Brain microvascular endothelial cell (primary cell): ENCODE measurements around the gene SCD.

Experiments
- DNase-seq: peaks from one replicate; pipeline ENCODE4 v3.0.0-alpha.2; 2020
- H3K27ac ChIP-seq: fragments of 250-450 bp; sonication (Bioruptor Pico); 2 replicates; pipeline ENCODE4 v1.5.1; 2020; ENCODE audit warnings: mild to moderate bottlenecking, moderate library complexity
- H3K27me3 ChIP-seq: fragments of 250-450 bp; sonication (Bioruptor Pico); replicated peaks from 2 replicates; pipeline ENCODE4 v1.5.1; 2020; ENCODE audit warnings: mild to moderate bottlenecking
- H3K36me3 ChIP-seq: fragments of 250-450 bp; sonication (Bioruptor Pico); replicated peaks from 2 replicates; pipeline ENCODE4 v1.5.1; 2020; ENCODE audit warnings: mild to moderate bottlenecking
- H3K4me3 ChIP-seq: 2 replicates; pipeline ENCODE4 v1.5.1; 2011; ENCODE audit warnings: low read depth, mild to moderate bottlenecking, control low read depth, low read length, moderate library complexity
- CTCF ChIP-seq: IDR thresholded peaks from 2 replicates; pipeline ENCODE4 v1.5.1; 2011; ENCODE audit warnings: low read depth, mild to moderate bottlenecking, moderate library complexity, low read length, control low read depth, inconsistent platforms; ENCODE audit errors: missing control alignments
- in situ Hi-C: cut with HindIII; loops from 2 replicates; pipeline ENCODE4 v1.10.0; 2017; ENCODE audit warnings: low sequenced_read_pairs, low pct_ligation_motif_present

SCD gene

GRCh38 chr10:100333661-100334440 lies 13.2 kb upstream of the SCD start:
- Histone ChIP-seq H3K27ac (no peak overlapping the region), H3K27me3 (peaks cover 17% of the 10 kb centered on the region), H3K4me3 (no peak overlapping the region), H3K36me3 (no peaks in the 10 kb centered on the region)
- DNase-seq, result no peak
- TF ChIP-seq CTCF, result no peak
- in situ Hi-C loops, result loop anchor here (25.0 kb wide), 2 partner anchors 103 to 178 kb away; partner anchors contain the start of gene SEC31B

- no peaks in the 10 kb centered on the region for H3K36me3 ChIP-seq
- in situ Hi-C loops, result loop anchor here (25.0 kb wide), 2 partner anchors 103 to 178 kb away; partner anchors contain the start of gene SEC31B
- H3K27ac ChIP-seq, result no peak overlapping the region
- TF ChIP-seq CTCF, result no peak
- peaks cover 15% of the 10 kb centered on the region for H3K27me3 ChIP-seq
- DNase-seq, result no peak
- no peak overlapping the region for H3K4me3 ChIP-seq
Measured at GRCh38 chr10:100334762-100335161, 12.3 kb upstream of the SCD start.

- peak; percentile 54 for DNase-seq
- peak; percentile 93 for TF ChIP-seq CTCF
- in situ Hi-C loops, result loop anchor here (25.0 kb wide), 2 partner anchors 99 to 174 kb away; partner anchors contain the start of gene SEC31B
- no peak overlapping the region for H3K4me3 ChIP-seq
- no peak overlapping the region for H3K27ac ChIP-seq
- H3K27me3 ChIP-seq, result no peaks in the 10 kb centered on the region
- no peaks in the 10 kb centered on the region for H3K36me3 ChIP-seq
Measured at GRCh38 chr10:100338434-100339036, 8.5 kb upstream of the SCD start.

GRCh38 chr10:100339236-100339635 lies 7.8 kb upstream of the SCD start:
- DNase-seq, result no peak
- Histone ChIP-seq H3K4me3 (no peak overlapping the region), H3K36me3 (no peaks in the 10 kb centered on the region), H3K27ac (no peak overlapping the region), H3K27me3 (no peaks in the 10 kb centered on the region)
- in situ Hi-C loops, result loop anchor here (25.0 kb wide), 2 partner anchors 98 to 173 kb away; partner anchors contain the start of gene SEC31B
- TF ChIP-seq CTCF, result no peak

- DNase-seq, result no peak
- no peaks in the 10 kb centered on the region for H3K36me3 ChIP-seq
- in situ Hi-C loops, result loop anchor here (25.0 kb wide), 2 partner anchors 96 to 171 kb away; partner anchors contain the start of gene SEC31B
- no peak for TF ChIP-seq CTCF
- no peak overlapping the region for H3K27ac ChIP-seq
- no peak overlapping the region for H3K4me3 ChIP-seq
- H3K27me3 ChIP-seq, result no peaks in the 10 kb centered on the region
Measured at GRCh38 chr10:100340948-100341847, 5.8 kb upstream of the SCD start.
